ENCODE results near the gene PCSK5. TPM values are rescaled to one million over a fixed set of nuclear protein-coding genes. Genes with fewer than 3 reads are reported as not detected.

The PCSK5 gene
- total and polyA plus RNA-seq, 2 of the 8 experiments (the other 6 are each of a cell fraction or from before 2014, with no cell fraction given) = 5.5 to 10.7 TPM

- TF ChIP-seq CTBP2 (IDR thresholded peaks at IDR 0.05; ENCODE audit: borderline replicate concordance, insufficient read depth, insufficient read length, low read length) (no peak), TEAD4 (IDR thresholded peaks at IDR 0.05; ENCODE audit: low read depth, low read length) (no peak), TCF12 (IDR thresholded peaks at IDR 0.05; ENCODE audit: low read depth, low read length) (no peak), EGR1 (IDR thresholded peaks at IDR 0.05; ENCODE audit: borderline replicate concordance, low read depth, low read length) (no peak), USF2 (IDR thresholded peaks at IDR 0.05; ENCODE audit: low read length) (no peak), BCL11A (IDR thresholded peaks at IDR 0.05; ENCODE audit: low read depth in 2 of 2, low read length in 2 of 2) (no peak), POLR2AphosphoS5 (IDR thresholded peaks at IDR 0.05; ENCODE audit: low read depth, low read length) (no peak), GABPA (IDR thresholded peaks at IDR 0.05; ENCODE audit: borderline replicate concordance, insufficient read depth, low read length) (no peak), ASH2L (IDR thresholded peaks at IDR 0.05; ENCODE audit: low read length) (no peak), CTCF (IDR thresholded peaks at IDR 0.05; ENCODE audit: control extremely low read depth in 1 of 3, insufficient read depth in 1 of 3, low read depth in 1 of 3, low read length in 3 of 3) (no peak)
- Histone ChIP-seq H2BK12ac (ENCODE audit: low read depth, low read length) (no peak overlapping the region), H3K56ac (replicated peaks; ENCODE audit: insufficient read length, low read depth, low read length) (no peak overlapping the region), H2BK5ac (ENCODE audit: low read depth, low read length) (no peak overlapping the region), H3K27ac (ENCODE audit: low read depth, low read length) (no peak overlapping the region), H4K20me1 (replicated peaks in 1 of 2; ENCODE audit: control insufficient read depth in 1 of 2, insufficient read depth in 2 of 2, low read length in 2 of 2) (no peaks in the 10 kb centered on the region), H3K9ac (replicated peaks in 1 of 4; ENCODE audit: extremely low read depth in 1 of 4, low read depth in 3 of 4, low read length in 3 of 4) (no peak overlapping the region), H3K18ac (ENCODE audit: extremely low read depth, low read length) (no peak overlapping the region), H4K5ac (ENCODE audit: insufficient read length, low read depth, low read length) (no peak overlapping the region), H3K4ac (replicated peaks; ENCODE audit: insufficient read length, low read depth, low read length) (no peak overlapping the region), H3K23me2 (ENCODE audit: low read depth, low read length) (no peaks in the 10 kb centered on the region), H2BK20ac (ENCODE audit: low read length) (no peak overlapping the region), H3K79me1 (ENCODE audit: low read depth, low read length) (no peaks in the 10 kb centered on the region), H3K4me3 (ENCODE audit: extremely low read depth in 1 of 4, insufficient read depth in 2 of 4, low read depth in 3 of 4, low read length in 4 of 4) (no peak overlapping the region), H3K36me3 (ENCODE audit: control insufficient read depth in 2 of 4, insufficient read depth in 4 of 4, low read length in 3 of 4) (no peaks in the 10 kb centered on the region), H3K14ac (ENCODE audit: insufficient read length) (no peak overlapping the region), H3K23ac (ENCODE audit: insufficient read length) (no peak overlapping the region), H2BK15ac (ENCODE audit: low read length) (no peak overlapping the region), H3K4me2 (ENCODE audit: insufficient read depth in 1 of 2, low read depth in 2 of 2, low read length in 2 of 2) (no peak overlapping the region), H4K91ac (replicated peaks; ENCODE audit: insufficient read length, low read length) (no peak overlapping the region), H3K27me3 (replicated peaks in 1 of 4; ENCODE audit: control insufficient read depth in 3 of 4, extremely low read depth in 1 of 4, insufficient read depth in 3 of 4, low read length in 3 of 4) (no peaks in the 10 kb centered on the region), H3K4me1 (replicated peaks in 1 of 4; ENCODE audit: control insufficient read depth in 3 of 4, insufficient read depth in 4 of 4, low read length in 3 of 4) (peaks cover 0 to 4% (median 0%) of the 10 kb centered on the region in 4 experiments; a peak in 1 of 7 replicates), H3K79me2 (ENCODE audit: control insufficient read depth in 1 of 2, insufficient read depth in 2 of 2, low read length in 2 of 2) (no peaks in the 10 kb centered on the region), H2AK5ac (ENCODE audit: low read depth, low read length) (no peak overlapping the region), H2AFZ (ENCODE audit: low read length) (no peak overlapping the region), H2BK120ac (replicated peaks; ENCODE audit: low read depth, low read length) (no peak overlapping the region), H3K9me3 (ENCODE audit: insufficient read depth in 2 of 2, low read depth in 1 of 2, low read length in 1 of 2) (no peaks in the 10 kb centered on the region), H4K8ac (ENCODE audit: extremely low read depth, insufficient read depth, low read length) (no peak overlapping the region)
- DNase-seq (ENCODE audit: low read depth in 1 of 2, low spot score in 2 of 2) (no peak), FAIRE-seq (no peak)
- CTCF ChIA-PET (ENCODE audit: partially characterized antibody) = no interaction called here
- WGBS, 2 experiments (ENCODE audit: extremely low coverage in 1 of 2, insufficient coverage in 1 of 2, insufficient read length in 1 of 2, insufficient replicate concordance in 2 of 2, low coverage in 1 of 2, low lambda C conversion rate in 2 of 2, missing lambda C conversion rate in 1 of 2) = 77% methylated on average over 2 of the region's 2 CpGs; no CpG with 5 or more reads in 1 of the 2 experiments
- POLR2A ChIA-PET (ENCODE audit: partially characterized antibody) = no interaction called here
Observed at GRCh38 chr9:76269789-76270188, 379.3 kb downstream of the PCSK5 start.
